IPS-NIHi7 (cell line): ENCODE data around the gene AFF3.

Experiments used
- DNase-seq: peaks from one replicate; pipeline ENCODE4 v3.0.0; 2012; ENCODE audit warnings: mixed read lengths; ENCODE audit errors: extremely low spot score

Gene AFF3

GRCh38 chr2:99881901-99882591 is 260.3 kb downstream of the AFF3 start:
- no peak for DNase-seq

- DNase-seq = no peak
Observed at GRCh38 chr2:99880964-99881294, 261.5 kb downstream of the AFF3 start.

GRCh38 chr2:99880148-99880963 is 262.0 kb downstream of the AFF3 start:
- no peak for DNase-seq

GRCh38 chr2:99879481-99879880 is 262.9 kb downstream of the AFF3 start:
- DNase-seq = no peak

GRCh38 chr2:99878581-99879350 is 263.6 kb downstream of the AFF3 start:
- no peak for DNase-seq

GRCh38 chr2:99877963-99878362 is 264.4 kb downstream of the AFF3 start:
- no peak for DNase-seq

- no peak for DNase-seq
Observed at GRCh38 chr2:99876956-99877355, 265.4 kb downstream of the AFF3 start.

- no peak for DNase-seq
Observed at GRCh38 chr2:99875627-99876201, 266.7 kb downstream of the AFF3 start.

GRCh38 chr2:99868260-99868659 is 274.1 kb downstream of the AFF3 start:
- no peak for DNase-seq

GRCh38 chr2:99867770-99868169 is 274.6 kb downstream of the AFF3 start:
- peak; percentile 20 for DNase-seq

GRCh38 chr2:99865818-99866676 is 276.3 kb downstream of the AFF3 start:
- DNase-seq = no peak

GRCh38 chr2:99864561-99865553 is 277.5 kb downstream of the AFF3 start:
- no peak for DNase-seq

GRCh38 chr2:99863903-99864270 is 278.5 kb downstream of the AFF3 start:
- DNase-seq = no peak

GRCh38 chr2:99863236-99863902 is 279.0 kb downstream of the AFF3 start:
- no peak for DNase-seq

GRCh38 chr2:99862566-99862965 is 279.8 kb downstream of the AFF3 start:
- DNase-seq = no peak

- DNase-seq = no peak
Observed at GRCh38 chr2:99861376-99861760, 281.0 kb downstream of the AFF3 start.

GRCh38 chr2:99860720-99861375 is 281.5 kb downstream of the AFF3 start:
- DNase-seq = no peak

GRCh38 chr2:99858951-99859596 is 283.3 kb downstream of the AFF3 start:
- DNase-seq = no peak
